Measurements from ENCODE around the gene SNAPC4. TPM values are rescaled to one million over a fixed set of nuclear protein-coding genes. Genes with fewer than 3 reads are reported as not detected.

SNAPC4 gene
- total RNA-seq, 4 donors from 2014 or later = 2.4 to 10.4 (median 3.7) TPM

DNA sequence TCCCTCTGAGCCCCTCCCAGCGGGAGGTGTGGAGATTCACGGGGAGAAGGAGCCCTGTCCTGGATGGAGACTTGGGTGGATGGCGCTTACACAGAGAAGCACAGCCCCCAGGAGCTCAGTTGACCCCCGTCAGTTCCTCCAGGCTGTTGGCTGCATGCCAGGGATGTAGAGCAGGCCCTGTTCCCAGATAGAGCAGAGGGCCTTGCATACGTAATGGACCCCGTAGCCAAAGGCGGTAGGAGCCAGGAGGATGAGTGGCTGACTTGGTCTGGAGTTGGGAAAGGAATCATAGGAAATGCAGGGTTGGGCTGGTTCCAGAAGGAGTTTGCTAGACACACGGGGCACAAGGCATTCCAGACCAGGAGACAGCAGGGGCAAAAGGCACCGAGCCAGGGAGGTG lies 13.0 kb upstream of the SNAPC4 start:
- TF ChIP-seq, protein P1, sequence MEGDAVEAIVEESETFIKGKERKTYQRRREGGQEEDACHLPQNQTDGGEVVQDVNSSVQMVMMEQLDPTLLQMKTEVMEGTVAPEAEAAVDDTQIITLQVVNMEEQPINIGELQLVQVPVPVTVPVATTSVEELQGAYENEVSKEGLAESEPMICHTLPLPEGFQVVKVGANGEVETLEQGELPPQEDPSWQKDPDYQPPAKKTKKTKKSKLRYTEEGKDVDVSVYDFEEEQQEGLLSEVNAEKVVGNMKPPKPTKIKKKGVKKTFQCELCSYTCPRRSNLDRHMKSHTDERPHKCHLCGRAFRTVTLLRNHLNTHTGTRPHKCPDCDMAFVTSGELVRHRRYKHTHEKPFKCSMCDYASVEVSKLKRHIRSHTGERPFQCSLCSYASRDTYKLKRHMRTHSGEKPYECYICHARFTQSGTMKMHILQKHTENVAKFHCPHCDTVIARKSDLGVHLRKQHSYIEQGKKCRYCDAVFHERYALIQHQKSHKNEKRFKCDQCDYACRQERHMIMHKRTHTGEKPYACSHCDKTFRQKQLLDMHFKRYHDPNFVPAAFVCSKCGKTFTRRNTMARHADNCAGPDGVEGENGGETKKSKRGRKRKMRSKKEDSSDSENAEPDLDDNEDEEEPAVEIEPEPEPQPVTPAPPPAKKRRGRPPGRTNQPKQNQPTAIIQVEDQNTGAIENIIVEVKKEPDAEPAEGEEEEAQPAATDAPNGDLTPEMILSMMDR (IDR thresholded peaks at IDR 0.05; ENCODE audit: low read depth) = no peak

DNA sequence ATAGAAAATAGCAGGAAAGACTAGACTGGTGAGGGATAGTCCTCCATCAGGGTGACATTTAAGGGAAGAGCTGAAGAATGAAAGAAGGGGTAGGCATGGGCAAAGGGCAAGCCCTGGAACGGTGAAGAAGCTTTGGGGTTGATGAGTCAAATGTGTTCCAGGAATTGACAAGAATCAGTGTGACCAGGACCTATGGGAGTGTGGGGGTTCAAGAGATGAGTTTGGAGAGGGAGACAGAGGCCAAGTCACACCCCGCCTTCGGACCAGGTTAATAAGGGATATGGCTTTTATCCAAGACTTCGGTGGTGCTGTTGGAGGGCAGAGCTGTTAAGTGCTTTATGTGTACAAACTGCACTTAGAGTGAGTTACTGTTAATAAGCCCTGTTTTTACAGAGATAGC lies 11.4 kb upstream of the SNAPC4 start:
- TF ChIP-seq, protein P1 (IDR thresholded peaks at IDR 0.05; ENCODE audit: low read depth) = no peak

DNA sequence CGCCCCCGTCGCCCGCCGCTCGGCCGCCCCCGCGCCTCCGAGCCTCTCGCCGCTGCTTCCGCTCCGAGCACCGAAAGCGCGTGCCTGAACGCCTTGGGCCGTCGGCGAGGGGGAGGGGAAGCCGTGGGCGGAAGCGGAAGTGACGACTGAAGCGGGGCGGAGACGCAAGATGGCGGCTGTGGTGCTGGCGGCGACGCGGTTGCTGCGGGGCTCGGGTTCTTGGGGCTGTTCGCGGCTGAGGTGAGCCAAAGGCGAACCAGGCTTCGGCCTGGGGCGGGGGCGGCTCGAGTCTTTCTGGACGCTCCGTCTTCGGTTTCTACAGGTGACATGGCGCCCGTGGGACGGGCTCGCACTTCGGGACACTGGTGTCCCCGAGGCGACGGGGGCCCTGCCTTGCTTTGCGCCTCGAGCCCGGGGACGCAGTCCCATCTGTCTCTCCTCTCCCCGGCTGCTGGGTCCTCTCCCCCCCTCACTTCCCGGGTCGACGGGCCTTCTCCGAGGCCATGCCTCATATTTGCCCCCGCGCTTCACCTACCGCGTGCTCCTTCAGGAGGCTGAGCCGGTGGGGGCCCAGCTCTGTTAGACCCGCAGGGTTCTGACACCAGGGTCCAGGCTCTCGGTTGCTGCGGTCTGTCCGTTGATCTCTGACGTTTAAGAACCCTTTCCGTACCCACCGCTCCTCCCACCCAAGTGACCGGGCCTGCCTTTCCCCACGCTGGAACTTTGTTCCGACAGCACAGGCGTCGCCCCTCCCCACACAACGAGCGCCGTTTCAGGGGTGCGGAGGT lies 10.7 kb upstream of the SNAPC4 start, which contains the start of the genes ENTR1 and PMPCA:
TSS of gene ENTR1 (minus strand) at position 115 of the 788 bp plus-strand sequence. CDS start 217 bp downstream, outside the sequence.
TSS of gene PMPCA (plus strand) at position 159 of the 788 bp plus-strand sequence. CDS start at position 170, 11 bp downstream.
- TF ChIP-seq, protein P1 (IDR thresholded peaks at IDR 0.05; ENCODE audit: low read depth) = no peak

DNA sequence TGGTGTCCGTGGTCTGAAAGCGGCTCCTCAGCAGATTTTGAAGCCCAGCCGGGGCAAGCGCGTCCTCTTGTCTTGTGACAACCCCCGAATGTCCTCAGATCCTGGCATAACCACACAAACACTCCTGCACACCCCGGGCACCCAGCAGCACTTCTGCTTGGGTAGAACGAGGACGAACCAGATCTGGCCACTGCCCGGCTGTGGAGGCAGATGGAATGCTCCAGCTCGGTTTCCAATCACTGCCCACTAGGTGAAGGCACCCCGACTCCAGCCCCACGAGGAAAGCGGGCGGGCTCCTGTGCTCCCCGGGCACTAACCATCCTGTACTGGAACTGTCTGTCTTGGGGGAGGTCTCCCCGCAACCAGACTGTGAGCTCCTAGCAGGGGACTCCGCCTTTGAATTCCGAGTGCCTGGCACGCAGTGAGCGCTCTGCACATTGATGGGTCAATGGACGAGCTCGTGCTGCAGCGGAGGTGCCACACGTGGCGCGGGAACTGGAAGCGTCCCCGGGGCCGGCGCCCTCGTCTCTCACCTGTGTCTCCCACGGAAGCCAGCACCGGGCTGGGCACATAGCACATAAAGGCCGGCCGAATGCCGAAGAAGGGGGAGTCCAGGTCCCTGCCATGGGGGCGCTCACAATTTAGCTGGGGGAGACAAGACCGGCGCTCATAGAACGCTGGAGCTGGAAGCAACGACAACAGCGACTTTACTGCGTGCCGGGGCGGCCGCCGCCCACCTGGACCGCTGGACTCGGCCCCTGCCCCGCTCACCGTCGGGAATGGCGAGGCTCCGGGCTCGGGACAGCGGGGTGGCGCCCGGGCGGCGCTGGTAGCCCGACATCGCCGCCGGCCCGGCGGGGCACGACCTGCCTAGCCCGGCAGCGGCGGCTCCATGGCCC lies 9.8 kb upstream of the SNAPC4 start:
- TF ChIP-seq, protein P1 (IDR thresholded peaks at IDR 0.05; ENCODE audit: low read depth) = no peak

DNA sequence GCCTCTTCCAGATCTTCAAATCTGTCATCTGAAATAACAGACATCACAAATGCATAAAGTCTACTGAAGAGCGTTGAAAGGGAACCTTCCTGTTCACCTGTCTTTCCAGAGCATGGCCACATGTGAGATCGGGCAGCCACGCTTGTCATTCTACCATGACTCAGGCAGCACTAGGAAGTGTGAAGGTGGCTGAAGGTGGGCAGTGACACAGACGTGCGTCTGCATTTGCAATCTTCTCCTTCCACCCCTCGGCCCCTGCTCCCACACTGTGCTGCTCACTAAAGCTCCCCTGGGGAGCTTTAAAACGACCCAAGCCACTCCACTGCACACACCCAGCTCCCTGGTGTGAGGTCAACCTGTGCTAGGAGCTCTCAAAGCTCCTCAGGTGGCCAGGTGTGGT lies 7.9 kb upstream of the SNAPC4 start:
- TF ChIP-seq, protein P1 (IDR thresholded peaks at IDR 0.05; ENCODE audit: low read depth) = no peak

DNA sequence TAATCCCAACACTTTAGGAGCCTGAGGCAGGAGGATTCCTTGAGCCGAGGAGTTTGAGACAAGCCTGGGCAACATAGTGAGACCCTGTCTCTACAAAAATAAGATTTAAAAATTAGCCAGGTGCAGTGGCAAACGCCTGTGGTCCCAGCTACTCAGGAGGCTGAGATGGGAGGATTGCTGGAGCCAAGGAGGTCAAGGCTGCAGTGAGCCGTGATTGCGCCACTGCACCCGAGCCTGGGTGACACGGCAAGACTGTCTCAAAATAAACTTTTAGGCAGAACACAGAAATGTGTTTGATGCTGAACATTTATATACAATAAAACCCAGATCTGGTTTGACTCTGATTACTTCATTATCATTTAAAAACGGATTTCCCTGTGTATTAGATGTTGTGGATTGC lies 5.5 kb upstream of the SNAPC4 start:
- TF ChIP-seq, protein P1 (IDR thresholded peaks at IDR 0.05; ENCODE audit: low read depth) = no peak

DNA sequence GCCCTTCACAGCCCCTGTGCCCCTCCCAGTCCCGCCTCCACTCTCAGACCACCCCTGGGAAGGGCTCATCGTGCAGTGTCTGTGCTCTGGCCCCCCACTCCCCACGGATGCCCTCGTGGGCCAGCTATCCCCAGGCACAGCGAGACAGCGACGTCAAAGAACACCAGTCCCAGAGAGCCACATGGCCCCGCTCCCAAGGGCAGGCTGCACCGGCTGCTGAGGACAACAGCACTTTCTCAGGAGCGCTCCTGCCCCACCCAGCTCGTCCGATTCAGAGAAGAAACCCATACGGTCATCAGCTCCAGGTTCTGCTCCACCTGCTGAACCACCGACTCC lies 4.8 kb upstream of the SNAPC4 start:
- TF ChIP-seq, protein P1 (IDR thresholded peaks at IDR 0.05; ENCODE audit: low read depth) = no peak

Data from subcutaneous adipose tissue (tissue), 4 donors.